Measurements from ENCODE around the gene SMIM10L1.
A peak's percentile ranks its signal among the peaks of the same experiment; 100 is the strongest.

The SMIM10L1 gene

GRCh38 chr12:11171145-11171968, at the start of gene SMIM10L1:
SMIM10L1 (plus strand) TSS chr12:11171194; CDS start chr12:11171357, 163 bp downstream.
- Mint-ChIP-seq H3K4me1 (ENCODE audit: low read depth) (peaks cover 73% of the 10 kb centered on the region), H3K4me3 (peak within 1 kb of the TSS; percentile 98), H3K36me3 (peaks cover 28% of the 10 kb centered on the region), H3K27me3 (no peaks in the 10 kb centered on the region), H3K27ac (peak within 1 kb of the TSS; percentile 99), H3K9me3 (ENCODE audit: low read depth) (no peaks in the 10 kb centered on the region)

- no peak overlapping the region for H3K27ac Mint-ChIP-seq
- H3K27me3 Mint-ChIP-seq = no peaks in the 10 kb centered on the region
Observed at GRCh38 chr12:11130382-11130781, 40.6 kb upstream of the SMIM10L1 start.

DNA sequence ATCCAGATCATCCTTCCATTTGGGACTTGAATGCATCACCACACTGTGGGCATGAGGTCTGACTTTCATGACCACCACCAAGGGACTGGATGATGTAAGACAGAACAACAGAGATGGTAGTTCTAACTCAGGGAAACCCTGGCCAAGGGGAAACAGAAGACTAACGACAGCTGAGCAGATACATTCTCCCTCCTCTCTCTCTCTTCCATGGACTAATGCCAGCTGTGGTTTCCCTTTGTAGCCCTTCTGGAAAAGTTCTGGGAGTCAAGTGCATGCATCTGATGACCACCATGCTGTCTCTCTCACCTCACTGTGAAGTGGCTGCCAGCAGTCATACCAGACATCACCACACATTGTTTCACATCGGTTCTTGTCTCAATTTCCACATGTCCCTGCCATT, 40.0 kb upstream of the SMIM10L1 start:
- Mint-ChIP-seq H3K27me3 (no peaks in the 10 kb centered on the region), H3K4me3 (no peak overlapping the region), H3K27ac (no peak overlapping the region), H3K4me1 (ENCODE audit: low read depth) (peaks cover 33% of the 10 kb centered on the region), H3K9me3 (ENCODE audit: low read depth) (peaks cover 13% of the 10 kb centered on the region), H3K36me3 (peaks cover 28% of the 10 kb centered on the region)

More at GRCh38 chr12:11130382-11130781, 40.6 kb upstream of the SMIM10L1 start:
- H3K9me3 Mint-ChIP-seq (ENCODE audit: low read depth) = peaks cover 14% of the 10 kb centered on the region
- peaks cover 29% of the 10 kb centered on the region for H3K36me3 Mint-ChIP-seq
- peaks cover 28% of the 10 kb centered on the region for H3K4me1 Mint-ChIP-seq (ENCODE audit: low read depth)
- H3K4me3 Mint-ChIP-seq = no peak overlapping the region

- no peak overlapping the region for H3K27ac Mint-ChIP-seq
- peaks cover 43% of the 10 kb centered on the region for H3K4me1 Mint-ChIP-seq (ENCODE audit: low read depth)
- H3K27me3 Mint-ChIP-seq = no peaks in the 10 kb centered on the region
- H3K4me3 Mint-ChIP-seq = no peak overlapping the region
- peaks cover 20% of the 10 kb centered on the region for H3K36me3 Mint-ChIP-seq
- H3K9me3 Mint-ChIP-seq (ENCODE audit: low read depth) = no peaks in the 10 kb centered on the region
Observed at GRCh38 chr12:11133162-11133561, 37.8 kb upstream of the SMIM10L1 start.

DNA sequence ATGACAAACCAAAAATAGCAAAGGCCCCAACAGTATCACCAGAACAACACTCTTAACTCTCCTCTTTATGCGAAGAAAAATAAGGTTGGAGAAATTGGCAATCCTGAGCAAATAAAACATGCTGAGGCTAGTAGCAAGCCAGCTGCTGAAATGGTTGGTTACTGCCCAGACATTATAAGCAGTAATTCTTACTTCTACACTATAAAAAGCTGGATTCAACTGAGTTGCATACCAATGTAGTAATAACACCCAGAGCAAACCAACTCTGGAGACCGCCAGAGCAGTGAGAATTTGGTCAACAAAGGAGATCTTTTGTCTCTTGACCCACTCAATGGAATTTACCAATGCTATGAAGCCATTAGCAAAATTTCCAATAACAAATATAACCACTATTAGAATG, 37.2 kb upstream of the SMIM10L1 start:
- peaks cover 18% of the 10 kb centered on the region for H3K36me3 Mint-ChIP-seq
- no peak overlapping the region for H3K4me3 Mint-ChIP-seq
- no peaks in the 10 kb centered on the region for H3K9me3 Mint-ChIP-seq (ENCODE audit: low read depth)
- no peak overlapping the region for H3K27ac Mint-ChIP-seq
- H3K27me3 Mint-ChIP-seq = no peaks in the 10 kb centered on the region
- H3K4me1 Mint-ChIP-seq (ENCODE audit: low read depth) = peaks cover 43% of the 10 kb centered on the region

DNA sequence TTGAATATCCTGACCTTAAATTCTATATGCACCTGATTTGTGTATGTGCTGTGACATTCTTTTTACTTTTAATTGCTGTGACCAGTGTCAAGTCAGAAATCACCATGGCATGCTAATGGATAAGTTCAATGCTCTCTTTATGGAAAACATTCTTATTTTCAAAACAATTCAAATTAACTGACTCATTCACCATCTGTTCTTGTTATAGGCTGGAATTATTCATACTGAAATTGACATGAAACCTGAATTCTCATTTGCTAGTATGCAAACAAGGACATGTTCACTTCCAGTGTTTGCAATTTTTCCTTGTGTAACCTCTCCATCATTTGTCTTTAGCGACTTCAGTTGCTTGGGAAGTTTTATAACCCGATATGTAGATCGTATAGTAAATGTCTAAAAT, 36.7 kb upstream of the SMIM10L1 start, which contains the start of gene TAS2R30:
TSS of gene TAS2R30 (minus strand) at position 340 of the 400 bp plus-strand sequence. CDS start 400 bp downstream, outside the sequence.
- H3K4me1 Mint-ChIP-seq (ENCODE audit: low read depth) = peaks cover 47% of the 10 kb centered on the region
- peak within 1 kb of the TSS; percentile 2 for H3K27ac Mint-ChIP-seq
- no peak within 1 kb of the TSS for H3K4me3 Mint-ChIP-seq
- H3K27me3 Mint-ChIP-seq = no peaks in the 10 kb centered on the region
- no peaks in the 10 kb centered on the region for H3K9me3 Mint-ChIP-seq (ENCODE audit: low read depth)
- H3K36me3 Mint-ChIP-seq = peaks cover 14% of the 10 kb centered on the region

DNA sequence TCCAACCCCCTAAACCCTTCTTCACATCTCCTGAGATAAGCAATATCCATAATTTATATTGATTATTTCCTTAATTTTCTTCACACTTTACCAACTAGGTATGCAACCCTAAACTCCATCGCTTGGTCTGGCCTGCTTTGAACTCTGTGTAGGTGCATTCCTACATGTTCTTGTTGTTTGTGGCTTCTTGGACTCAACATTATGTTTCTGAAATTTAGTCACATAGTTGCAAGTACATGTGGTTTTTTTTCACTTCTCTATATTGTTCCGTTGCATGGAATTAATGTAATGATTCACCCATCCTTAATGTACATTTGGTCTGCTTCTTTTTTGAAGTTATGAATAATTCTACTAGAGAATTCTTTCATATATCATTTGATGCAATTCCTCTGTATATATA, 34.9 kb upstream of the SMIM10L1 start:
- no peaks in the 10 kb centered on the region for H3K9me3 Mint-ChIP-seq (ENCODE audit: low read depth)
- H3K36me3 Mint-ChIP-seq = peaks cover 16% of the 10 kb centered on the region
- H3K4me3 Mint-ChIP-seq = no peak overlapping the region
- no peak overlapping the region for H3K27ac Mint-ChIP-seq
- no peaks in the 10 kb centered on the region for H3K27me3 Mint-ChIP-seq
- peaks cover 51% of the 10 kb centered on the region for H3K4me1 Mint-ChIP-seq (ENCODE audit: low read depth)

DNA sequence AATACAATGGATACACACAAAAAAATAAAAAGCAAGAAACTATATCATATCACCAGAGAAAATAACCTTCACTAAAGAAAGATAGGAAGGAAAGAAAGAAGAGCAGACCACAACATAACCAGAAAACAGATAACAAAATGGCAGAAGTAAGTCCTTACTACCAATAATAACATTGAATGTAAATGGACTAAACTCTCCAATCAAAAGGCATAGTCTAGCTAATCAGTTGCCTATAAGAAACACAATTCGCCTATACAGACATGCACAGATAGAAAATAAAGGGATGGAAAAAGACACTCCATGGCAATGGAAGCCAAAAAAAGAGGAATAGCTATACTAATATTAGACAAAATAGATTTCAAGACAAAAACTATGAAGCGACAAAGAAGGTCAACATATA, 27.6 kb upstream of the SMIM10L1 start:
- H3K4me1 Mint-ChIP-seq (ENCODE audit: low read depth) = peaks cover 21% of the 10 kb centered on the region
- peaks cover 34% of the 10 kb centered on the region for H3K36me3 Mint-ChIP-seq
- H3K4me3 Mint-ChIP-seq = no peak overlapping the region
- H3K27ac Mint-ChIP-seq = no peak overlapping the region
- no peaks in the 10 kb centered on the region for H3K27me3 Mint-ChIP-seq
- H3K9me3 Mint-ChIP-seq (ENCODE audit: low read depth) = peaks cover 7% of the 10 kb centered on the region

GRCh38 chr12:11144297-11144696, 26.7 kb upstream of the SMIM10L1 start:
- Mint-ChIP-seq H3K4me1 (ENCODE audit: low read depth) (peaks cover 18% of the 10 kb centered on the region), H3K4me3 (no peak overlapping the region), H3K9me3 (ENCODE audit: low read depth) (peaks cover 7% of the 10 kb centered on the region), H3K36me3 (peaks cover 34% of the 10 kb centered on the region), H3K27ac (no peak overlapping the region), H3K27me3 (no peaks in the 10 kb centered on the region)

DNA sequence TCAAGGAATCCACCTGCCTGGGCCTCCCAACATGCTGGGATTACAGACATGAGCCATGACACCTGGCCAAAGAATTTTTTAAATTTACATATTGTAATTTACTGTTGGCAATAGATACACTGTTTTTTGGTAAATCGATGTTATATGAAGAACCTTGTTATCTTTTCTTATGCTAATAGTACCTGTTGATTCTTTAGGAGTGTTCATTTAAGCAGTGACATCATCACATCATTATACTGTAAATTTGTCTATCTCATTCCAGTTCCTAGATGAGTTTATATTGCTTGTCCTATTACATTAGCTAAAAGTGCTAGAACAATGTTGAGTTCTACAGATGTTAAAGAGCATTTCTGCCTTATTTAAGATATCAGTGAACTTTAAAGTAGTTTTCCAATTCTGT, 23.6 kb upstream of the SMIM10L1 start:
- Mint-ChIP-seq H3K4me1 (ENCODE audit: low read depth) (peaks cover 6% of the 10 kb centered on the region), H3K9me3 (ENCODE audit: low read depth) (peaks cover 7% of the 10 kb centered on the region), H3K36me3 (peaks cover 30% of the 10 kb centered on the region), H3K4me3 (no peak overlapping the region), H3K27me3 (no peaks in the 10 kb centered on the region), H3K27ac (no peak overlapping the region)

GRCh38 chr12:11150832-11151231, 20.2 kb upstream of the SMIM10L1 start:
- H3K4me3 Mint-ChIP-seq = no peak overlapping the region
- no peak overlapping the region for H3K27ac Mint-ChIP-seq
- no peaks in the 10 kb centered on the region for H3K27me3 Mint-ChIP-seq
- peaks cover 25% of the 10 kb centered on the region for H3K36me3 Mint-ChIP-seq
- peaks cover 9% of the 10 kb centered on the region for H3K4me1 Mint-ChIP-seq (ENCODE audit: low read depth)
- peaks cover under 1% of the 10 kb centered on the region for H3K9me3 Mint-ChIP-seq (ENCODE audit: low read depth)

GRCh38 chr12:11152725-11153124, 18.3 kb upstream of the SMIM10L1 start:
- H3K27ac Mint-ChIP-seq = no peak overlapping the region
- peaks cover 15% of the 10 kb centered on the region for H3K4me1 Mint-ChIP-seq (ENCODE audit: low read depth)
- H3K4me3 Mint-ChIP-seq = no peak overlapping the region
- H3K36me3 Mint-ChIP-seq = peaks cover 34% of the 10 kb centered on the region
- H3K27me3 Mint-ChIP-seq = no peaks in the 10 kb centered on the region
- peaks cover 8% of the 10 kb centered on the region for H3K9me3 Mint-ChIP-seq (ENCODE audit: low read depth)

DNA sequence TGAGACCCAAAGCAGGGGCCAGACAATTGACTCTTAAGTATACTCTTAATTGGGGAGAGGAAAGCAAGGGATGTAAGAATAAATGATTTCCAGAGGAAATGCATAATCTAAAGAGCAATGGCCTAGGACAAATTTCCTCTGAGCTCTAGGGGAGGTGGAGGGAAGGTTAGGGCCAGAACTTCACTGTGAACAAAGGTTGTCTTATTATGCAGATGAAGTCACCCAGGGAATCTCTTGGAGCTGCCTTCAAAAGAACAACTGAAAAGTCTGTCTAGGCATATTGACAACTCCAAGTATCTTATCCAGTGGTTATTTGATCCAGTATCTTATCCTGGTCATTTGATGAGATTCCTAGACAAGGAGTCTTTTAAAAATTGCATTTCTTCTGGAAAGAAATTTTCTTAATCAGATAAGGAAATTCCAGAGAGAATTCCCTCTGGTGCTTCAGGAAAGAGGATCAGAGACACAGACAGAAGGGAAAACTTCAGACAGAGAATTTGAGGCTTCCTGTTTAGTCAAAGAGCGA, 16.5 kb upstream of the SMIM10L1 start:
- Mint-ChIP-seq H3K9me3 (ENCODE audit: low read depth) (peaks cover 8% of the 10 kb centered on the region), H3K27me3 (no peaks in the 10 kb centered on the region), H3K4me1 (ENCODE audit: low read depth) (peaks cover 22% of the 10 kb centered on the region), H3K4me3 (no peak overlapping the region), H3K27ac (no peak overlapping the region), H3K36me3 (peaks cover 38% of the 10 kb centered on the region)

DNA sequence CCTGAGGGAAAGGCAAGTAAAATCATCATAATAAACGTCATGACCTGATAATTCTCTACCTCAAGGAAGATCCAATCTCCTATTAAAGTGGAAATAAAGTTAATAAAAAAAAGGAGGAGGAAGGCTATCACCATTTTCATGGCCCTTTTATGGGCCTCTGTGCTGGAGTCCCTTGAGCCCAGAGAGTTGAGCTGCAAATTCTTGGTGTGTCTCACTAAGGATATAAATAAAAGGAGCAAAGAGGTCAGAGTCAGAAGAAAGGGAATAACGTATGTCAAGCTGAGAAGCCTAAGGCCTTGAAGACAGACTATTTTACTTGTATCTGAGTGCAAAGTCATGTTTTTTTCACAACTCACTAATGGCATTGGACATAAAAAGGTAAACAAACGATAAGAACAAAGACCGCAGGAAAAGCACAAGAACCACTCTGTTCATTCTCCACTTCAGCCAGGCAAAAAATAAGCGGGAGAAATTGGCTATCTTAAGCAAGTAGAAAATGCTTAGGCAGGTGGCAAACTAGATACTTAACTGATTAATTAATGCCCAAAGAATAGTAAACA, 12.0 kb upstream of the SMIM10L1 start:
- no peak overlapping the region for H3K27ac Mint-ChIP-seq
- H3K4me3 Mint-ChIP-seq = no peak overlapping the region
- H3K36me3 Mint-ChIP-seq = peaks cover 33% of the 10 kb centered on the region
- H3K27me3 Mint-ChIP-seq = no peaks in the 10 kb centered on the region
- H3K9me3 Mint-ChIP-seq (ENCODE audit: low read depth) = peaks cover 8% of the 10 kb centered on the region
- H3K4me1 Mint-ChIP-seq (ENCODE audit: low read depth) = peaks cover 44% of the 10 kb centered on the region

DNA sequence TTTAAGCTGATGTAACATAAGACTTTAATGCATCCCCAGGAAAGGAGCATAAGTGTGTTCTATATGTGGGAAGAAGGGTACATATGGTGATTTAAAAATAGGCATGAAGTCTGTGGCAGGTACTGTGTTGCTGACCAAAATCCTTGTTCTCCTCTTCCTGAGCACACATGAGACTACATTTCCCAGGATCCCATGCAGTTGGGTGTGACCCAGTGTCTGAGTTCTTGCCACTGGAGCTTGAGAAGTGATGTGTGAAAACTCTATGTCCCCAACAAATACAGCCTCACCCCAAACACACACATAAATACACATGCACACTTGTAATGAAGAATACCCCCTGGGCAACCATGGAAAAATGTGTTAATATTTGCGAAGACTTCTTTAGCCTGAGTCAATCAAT, 8.5 kb upstream of the SMIM10L1 start:
- H3K36me3 Mint-ChIP-seq = peaks cover 29% of the 10 kb centered on the region
- no peaks in the 10 kb centered on the region for H3K9me3 Mint-ChIP-seq (ENCODE audit: low read depth)
- peaks cover 67% of the 10 kb centered on the region for H3K4me1 Mint-ChIP-seq (ENCODE audit: low read depth)
- no peak overlapping the region for H3K4me3 Mint-ChIP-seq
- H3K27ac Mint-ChIP-seq = no peak overlapping the region
- H3K27me3 Mint-ChIP-seq = no peaks in the 10 kb centered on the region
